IMR-90 (cell line): Measurements from ENCODE around the gene SDK1. TPM values are rescaled to one million over a fixed set of nuclear protein-coding genes. Genes with fewer than 3 reads are reported as not detected.

Source experiments
- ATAC-seq: fragments of 200-7000 bp; cut with Tn5 transposase; 2 replicates; pipeline ENCODE4 v1.9.1; 2020; ENCODE audit warnings: low read depth, mild to moderate bottlenecking, moderate library complexity
- BruUV-seq: library from RNA; stranded (reverse); fragments of 400-500 nt; replicated peaks from 2 replicates; lab custom pipeline; 2021; lab: Mats Ljungman, UMichigan
- CTCF ChIA-PET: fragments of 300-600 bp; formaldehyde crosslinking; extraction: SDS; loops from one replicate; lab custom pipeline; 2021; ENCODE audit warnings: antibody characterized with exemption; lab: Yijun Ruan, JAX
- POLR2A ChIA-PET: fragments of 300-600 bp; sonication (Branson Sonifier 250); formaldehyde crosslinking; loops from one replicate; lab custom pipeline; 2022; ENCODE audit warnings: antibody characterized with exemption; ENCODE audit not compliant: unreplicated experiment; lab: Charles Lee
- DNase-seq: peaks from one replicate; pipeline ENCODE4 v3.0.0; 2013
- H2AFZ ChIP-seq: replicated peaks from 2 replicates; pipeline ENCODE3; 2013; ENCODE audit warnings: low read length, mild to moderate bottlenecking; ENCODE audit not compliant: poor library complexity
- H2AK5ac ChIP-seq: 2 replicates; pipeline ENCODE4 v1.6.1; 2013; ENCODE audit warnings: low read depth, low read length, inconsistent platforms
- H2AK9ac ChIP-seq: replicated peaks from 2 replicates; pipeline ENCODE3; 2013; ENCODE audit warnings: mild to moderate bottlenecking, low read depth, low read length, moderate library complexity; ENCODE audit not compliant: poor library complexity
- H2BK120ac ChIP-seq: 2 replicates; pipeline ENCODE4 v1.6.1; 2013; ENCODE audit warnings: low read depth, low read length, inconsistent platforms
- H2BK15ac ChIP-seq: 3 replicates; pipeline ENCODE4 v1.6.1; 2013; ENCODE audit warnings: low read depth, low read length, inconsistent platforms
- H2BK20ac ChIP-seq: 2 replicates; pipeline ENCODE4 v1.6.1; 2013; ENCODE audit warnings: low read depth, mild to moderate bottlenecking, inconsistent platforms, low read length, moderate library complexity
- H2BK5ac ChIP-seq: 2 replicates; pipeline ENCODE4 v1.6.1; 2013; ENCODE audit warnings: mild to moderate bottlenecking, low read depth, low read length, inconsistent platforms; ENCODE audit not compliant: poor library complexity, severe bottlenecking
- H3K14ac ChIP-seq: replicated peaks from 2 replicates; pipeline ENCODE4 v1.6.1; 2013; ENCODE audit warnings: low read depth, low read length, inconsistent platforms
- H3K18ac ChIP-seq: 2 replicates; pipeline ENCODE4 v1.6.1; 2013; ENCODE audit warnings: low read depth, low read length, control low read depth
- H3K23ac ChIP-seq: 2 replicates; pipeline ENCODE4 v1.6.1; 2013; ENCODE audit warnings: low read depth, low read length, inconsistent platforms
- H3K27ac ChIP-seq: 2 replicates; pipeline ENCODE4 v1.5.1; 2013; ENCODE audit warnings: mild to moderate bottlenecking, control low read depth, low read length; ENCODE audit not compliant: insufficient read depth
- H3K27me3 ChIP-seq: 2 replicates; pipeline ENCODE4 v1.6.1; 2013; ENCODE audit warnings: low read length; ENCODE audit not compliant: control insufficient read depth, insufficient read depth
- H3K36me3 ChIP-seq: 2 replicates; pipeline ENCODE4 v1.6.1; 2013; ENCODE audit warnings: low read length, mixed read lengths; ENCODE audit not compliant: control insufficient read depth, insufficient read depth
- H3K4ac ChIP-seq: 2 replicates; pipeline ENCODE4 v1.6.1; 2013; ENCODE audit warnings: low read depth, low read length, inconsistent platforms
- H3K4me1 ChIP-seq: 2 replicates; pipeline ENCODE4 v1.6.1; 2013; ENCODE audit warnings: low read length, mixed read lengths; ENCODE audit not compliant: control insufficient read depth, insufficient read depth
- H3K4me2 ChIP-seq: 2 replicates; pipeline ENCODE4 v1.6.1; 2013; ENCODE audit warnings: low read depth, mild to moderate bottlenecking, control low read depth, low read length, moderate library complexity
- H3K4me3 ChIP-seq: 2 replicates; pipeline ENCODE4 v1.5.1; 2013; ENCODE audit warnings: low read depth, mild to moderate bottlenecking, control low read depth, low read length, moderate library complexity; ENCODE audit not compliant: insufficient read depth
- H3K56ac ChIP-seq: 2 replicates; pipeline ENCODE4 v1.6.1; 2013; ENCODE audit warnings: low read length, inconsistent platforms; ENCODE audit not compliant: insufficient read depth; ENCODE audit errors: extremely low read depth
- H3K79me1 ChIP-seq, 2 experiments: 2 replicates each; pipeline ENCODE4 v1.6.1; 2013; ENCODE audit warnings: low read length in 2 of 2, inconsistent platforms in 1 of 2, low read depth in 1 of 2
- H3K9ac ChIP-seq: 2 replicates; pipeline ENCODE4 v1.6.1; 2013; ENCODE audit warnings: low read depth, low read length, control low read depth
- H3K9me1 ChIP-seq: 2 replicates; pipeline ENCODE4 v1.6.1; 2013; ENCODE audit warnings: low read length, inconsistent platforms; ENCODE audit not compliant: insufficient read depth
- H3K9me3 ChIP-seq: 2 replicates; pipeline ENCODE4 v1.6.1; 2013; ENCODE audit warnings: low read length; ENCODE audit not compliant: control insufficient read depth, insufficient read depth
- H4K20me1 ChIP-seq: 2 replicates; pipeline ENCODE4 v1.6.1; 2013; ENCODE audit warnings: low read length, inconsistent platforms; ENCODE audit not compliant: insufficient read depth
- H4K5ac ChIP-seq: 2 replicates; pipeline ENCODE4 v1.6.1; 2013; ENCODE audit warnings: mild to moderate bottlenecking, low read depth, low read length, control low read depth
- H4K8ac ChIP-seq, 2 experiments: 2 replicates each; pipeline ENCODE4 v1.6.1; 2013; ENCODE audit warnings: low read depth in 2 of 2, low read length in 2 of 2, control low read depth in 1 of 2, inconsistent platforms in 1 of 2
- H4K91ac ChIP-seq: 2 replicates; pipeline ENCODE4 v1.6.1; 2013; ENCODE audit warnings: low read depth, low read length, inconsistent platforms; ENCODE audit not compliant: insufficient read depth
- CEBPB ChIP-seq: IDR thresholded peaks from 2 replicates; pipeline ENCODE4 v1.6.1; 2012; ENCODE audit warnings: low read depth, low read length, improper control_type of control experiment
- ELK1 ChIP-seq: fragments of 150-350 bp; IDR thresholded peaks from 2 replicates; pipeline ENCODE4 v1.6.1; 2016; ENCODE audit warnings: low read depth, mild to moderate bottlenecking, low read length, moderate library complexity, borderline replicate concordance
- NFE2L2 ChIP-seq: fragments of 150-350 bp; IDR thresholded peaks from 2 replicates; pipeline ENCODE4 v1.6.1; 2016; ENCODE audit warnings: low read depth, mild to moderate bottlenecking, low read length
- WGBS, 2 experiments: methylation state at CpG; one replicate each; pipeline versions ENCODE4 v1.1.5 to v1.1.7; 2013; ENCODE audit warnings: missing lambda C conversion rate in 2 of 2; ENCODE audit not compliant: insufficient read length in 1 of 2; ENCODE audit errors: extremely low coverage in 2 of 2; 5-methylcytosine and 5-hydroxymethylcytosine counted together
- dilution Hi-C: fragments of 300-500 bp; cut with HindIII; formaldehyde crosslinking; loops from one replicate; pipeline ENCODE4 v1.14.3; 2018; ENCODE audit warnings: low sequenced_read_pairs; ENCODE audit not compliant: unreplicated experiment
- in situ Hi-C: fragments of 300-500 bp; cut with MboI; formaldehyde crosslinking; loops from 3 replicates; pipeline ENCODE4 v1.14.3; 2019; ENCODE audit warnings: low sequenced_read_pairs, inconsistent platforms, mixed read lengths
- intact Hi-C: fragments of 100-400 bp; cut with micrococcal nuclease; formaldehyde crosslinking; loops from 2 replicates; pipeline ENCODE4 v1.10.0; 2022
- polyA plus RNA-seq, 3 experiments: library from polyadenylated mRNA; depleted of rRNA; stranded (reverse); fragments of >200 nt; gene quantifications; 2 replicates each; pipeline ENCODE4 v1.2.3, GENCODE V29; 2012; ENCODE audit warnings: low replicate concordance in 1 of 3
- total RNA-seq: library from RNA; depleted of rRNA; stranded (reverse); fragments of >200 nt; gene quantifications from 2 replicates; pipeline ENCODE4 v1.2.3, GENCODE V29; 2012

The SDK1 gene
- total and polyA plus RNA-seq, 2 of the 4 experiments (the other 2 are of a cell fraction) = 1.5 to 1.6 TPM

- no peak for ATAC-seq
- ChIA-PET CTCF (no interaction called here), POLR2A (no interaction called here)
- Histone ChIP-seq H2BK15ac (no peak overlapping the region), H3K4ac (no peak overlapping the region), H3K27ac (no peak overlapping the region), H2AK5ac (no peak overlapping the region), H3K4me1 (no peaks in the 10 kb centered on the region), H3K18ac (no peak overlapping the region), H3K9me1 (no peaks in the 10 kb centered on the region), H2AFZ (no peak overlapping the region), H4K8ac (no peak overlapping the region), H3K9ac (no peak overlapping the region), H3K36me3 (no peaks in the 10 kb centered on the region), H3K4me3 (no peak overlapping the region), H3K79me1 (no peaks in the 10 kb centered on the region), H3K14ac (no peak overlapping the region), H4K91ac (no peak overlapping the region), H2BK5ac (no peak overlapping the region), H3K4me2 (no peak overlapping the region), H3K23ac (no peak overlapping the region), H3K27me3 (no peaks in the 10 kb centered on the region), H4K5ac (no peak overlapping the region), H2BK120ac (no peak overlapping the region), H3K56ac (no peak overlapping the region), H2AK9ac (no peak overlapping the region), H4K20me1 (no peaks in the 10 kb centered on the region), H2BK20ac (no peak overlapping the region), H3K9me3 (peaks cover 15% of the 10 kb centered on the region)
- in situ Hi-C loops = no loop called here
- TF ChIP-seq CEBPB (no peak), ELK1 (no peak), NFE2L2 (no peak)
- no peak for DNase-seq
- no TSS peak for BruUV-seq
- intact Hi-C loops = no loop called here
- dilution Hi-C loops = no loop called here
- no CpG with 5 or more reads among the region's 11 CpGs for WGBS, 2 experiments
Measured at GRCh38 chr7:4098169-4098568, 797.1 kb downstream of the SDK1 start.
